ENCODE data around the gene GRID1. TPM values are rescaled to one million over a fixed set of nuclear protein-coding genes. Genes with fewer than 3 reads are reported as not detected.

Gene GRID1
- total RNA-seq, 4 donors from 2014 or later = 0.40 to 1.9 (median 1.00) TPM

- Histone ChIP-seq H3K9me3 (no peaks in the 10 kb centered on the region), H3K27ac (no peak overlapping the region), H3K36me3 (no peaks in the 10 kb centered on the region), H3K27me3 (no peaks in the 10 kb centered on the region), H3K4me1 (no peaks in the 10 kb centered on the region), H3K4me3 (no peak overlapping the region)
- 50% methylated on average over 11 of the region's 11 CpGs; no CpG with 5 or more reads in 1 of the 2 donors for WGBS, 2 donors (ENCODE audit: low coverage in 1 of 2)
- in situ Hi-C loops (cut with MboI; ENCODE audit: low pct_ligation_motif_present in 1 of 4, low pct_unique_long_range_greater_than_20kb in 1 of 4, low sequenced_read_pairs in 3 of 4) = no loop called here
- DNase-seq = no peak
- intact Hi-C loops (cut with DNase I; ENCODE audit: low total_unique reads) = no loop called here
- TF ChIP-seq POLR2A (IDR thresholded peaks at IDR 0.05) (no peak), POLR2AphosphoS5 (IDR thresholded peaks at IDR 0.05) (no peak), EP300 (IDR thresholded peaks at IDR 0.05; ENCODE audit: low read depth) (no peak), CTCF (IDR thresholded peaks at IDR 0.05) (no peak)
These were observed 163.3 kb downstream of the GRID1 start for GRCh38 chr10:86203162-86203905.

GRCh38 chr10:86202226-86202735, 164.3 kb downstream of the GRID1 start:
- intact Hi-C loops (cut with DNase I; ENCODE audit: low total_unique reads) = no loop called here

GRCh38 chr10:86200867-86201266, 165.7 kb downstream of the GRID1 start:
- TF ChIP-seq POLR2A (IDR thresholded peaks at IDR 0.05) = no peak
- no peak for TF ChIP-seq POLR2AphosphoS5 (IDR thresholded peaks at IDR 0.05)
- no peak for TF ChIP-seq CTCF (IDR thresholded peaks at IDR 0.05)
- no peak for TF ChIP-seq EP300 (IDR thresholded peaks at IDR 0.05; ENCODE audit: low read depth)
- Histone ChIP-seq H3K4me3 (no peak overlapping the region), H3K9me3 (no peaks in the 10 kb centered on the region), H3K27ac (no peak overlapping the region), H3K4me1 (no peaks in the 10 kb centered on the region), H3K27me3 (no peaks in the 10 kb centered on the region), H3K36me3 (no peaks in the 10 kb centered on the region)
- no peak for DNase-seq
- in situ Hi-C loops (cut with MboI; ENCODE audit: low pct_ligation_motif_present in 1 of 4, low pct_unique_long_range_greater_than_20kb in 1 of 4, low sequenced_read_pairs in 3 of 4) (no loop called here), intact Hi-C loops (cut with DNase I; ENCODE audit: low total_unique reads) (no loop called here)
- 59% methylated on average over 1 of the region's 1 CpG; no CpG with 5 or more reads in 1 of the 2 donors for WGBS, 2 donors (ENCODE audit: low coverage in 1 of 2)

More at GRCh38 chr10:86202226-86202735, 164.3 kb downstream of the GRID1 start:
- Histone ChIP-seq H3K27ac (no peak overlapping the region), H3K4me3 (no peak overlapping the region), H3K36me3 (no peaks in the 10 kb centered on the region), H3K27me3 (no peaks in the 10 kb centered on the region), H3K4me1 (no peaks in the 10 kb centered on the region), H3K9me3 (no peaks in the 10 kb centered on the region)
- TF ChIP-seq POLR2AphosphoS5 (IDR thresholded peaks at IDR 0.05) = no peak
- DNase-seq = no peak
- in situ Hi-C loops (cut with MboI; ENCODE audit: low pct_ligation_motif_present in 1 of 4, low pct_unique_long_range_greater_than_20kb in 1 of 4, low sequenced_read_pairs in 3 of 4) = no loop called here
- WGBS, 2 donors (ENCODE audit: low coverage in 1 of 2) = 91 to 100% methylated on average over 5 of the region's 5 CpGs

- no peaks in the 10 kb centered on the region for H3K4me1 ChIP-seq
- no peaks in the 10 kb centered on the region for H3K36me3 ChIP-seq
- in situ Hi-C loops (cut with MboI; ENCODE audit: low pct_ligation_motif_present in 1 of 4, low pct_unique_long_range_greater_than_20kb in 1 of 4, low sequenced_read_pairs in 3 of 4) = no loop called here
- no peak overlapping the region for H3K27ac ChIP-seq
- 67% methylated on average over 1 of the region's 1 CpG; no CpG with 5 or more reads in 1 of the 2 donors for WGBS, 2 donors (ENCODE audit: low coverage in 1 of 2)
- no peak for DNase-seq
- intact Hi-C loops (cut with DNase I; ENCODE audit: low total_unique reads) = no loop called here
- TF ChIP-seq POLR2A (IDR thresholded peaks at IDR 0.05) (no peak), POLR2AphosphoS5 (IDR thresholded peaks at IDR 0.05) (no peak), CTCF (IDR thresholded peaks at IDR 0.05) (no peak), EP300 (IDR thresholded peaks at IDR 0.05; ENCODE audit: low read depth) (no peak)
- H3K9me3 ChIP-seq = no peaks in the 10 kb centered on the region
- no peak overlapping the region for H3K4me3 ChIP-seq
- no peaks in the 10 kb centered on the region for H3K27me3 ChIP-seq
These were observed 166.3 kb downstream of the GRID1 start for GRCh38 chr10:86200269-86200668.
